ENCODE data around the gene RGS9BP. TPM values are rescaled to one million over a fixed set of nuclear protein-coding genes. Genes with fewer than 3 reads are reported as not detected.

The RGS9BP gene
- total and polyA plus RNA-seq, 2 donors (not counting 1 experiment from before 2014, with no cell fraction given), result 0.09 to 0.66 TPM

DNA sequence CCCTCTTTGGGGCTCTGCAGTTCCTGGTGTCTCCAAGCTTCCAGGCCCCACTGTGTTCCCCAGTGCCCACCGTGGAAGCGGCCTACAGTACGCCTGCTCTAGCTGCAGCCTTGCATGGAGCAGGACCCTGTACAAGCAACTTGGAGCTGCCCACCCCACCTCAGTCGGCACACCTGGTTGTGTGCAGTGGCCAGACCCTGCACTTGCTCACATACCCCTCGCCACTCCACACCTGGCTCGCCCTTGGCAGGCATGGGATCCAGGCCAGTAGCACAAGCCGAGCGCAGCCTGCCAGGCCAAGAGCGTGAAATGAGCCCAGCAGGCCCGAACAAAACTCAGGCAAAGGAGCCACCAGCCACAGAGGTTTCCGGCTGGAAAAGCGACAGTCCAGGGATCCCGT, 37.0 kb upstream of the RGS9BP start:
- Histone ChIP-seq H3K4me2 (ENCODE audit: extremely low read depth, insufficient read depth, low read length) (no peak overlapping the region), H3K79me2 (ENCODE audit: control insufficient read depth, insufficient read depth, low read length) (no peaks in the 10 kb centered on the region), H3K4me1 (ENCODE audit: control insufficient read depth, extremely low read depth, insufficient read depth, low read length) (no peaks in the 10 kb centered on the region), H3K36me3 (ENCODE audit: control insufficient read depth, insufficient read depth, low read length) (peaks cover 15% of the 10 kb centered on the region), H3K9me3 (ENCODE audit: control insufficient read depth, insufficient read depth, low read depth, low read length) (no peaks in the 10 kb centered on the region), H3K9ac (ENCODE audit: insufficient read depth, low read length) (no peak overlapping the region), H3K27me3 (ENCODE audit: control insufficient read depth, insufficient read depth, low read length) (no peaks in the 10 kb centered on the region), H4K20me1 (ENCODE audit: control insufficient read depth, extremely low read depth, insufficient read depth, low read length) (no peaks in the 10 kb centered on the region), H3K27ac (ENCODE audit: insufficient read depth, low read length) (no peak overlapping the region), H3K4me3 (replicated peaks in 1 of 4; ENCODE audit: control extremely low read depth in 1 of 4, insufficient read depth in 1 of 4, low read depth in 3 of 4, low read length in 4 of 4) (no peak overlapping the region), H2AFZ (ENCODE audit: low read length) (no peak overlapping the region)
- TF ChIP-seq, protein P1, sequence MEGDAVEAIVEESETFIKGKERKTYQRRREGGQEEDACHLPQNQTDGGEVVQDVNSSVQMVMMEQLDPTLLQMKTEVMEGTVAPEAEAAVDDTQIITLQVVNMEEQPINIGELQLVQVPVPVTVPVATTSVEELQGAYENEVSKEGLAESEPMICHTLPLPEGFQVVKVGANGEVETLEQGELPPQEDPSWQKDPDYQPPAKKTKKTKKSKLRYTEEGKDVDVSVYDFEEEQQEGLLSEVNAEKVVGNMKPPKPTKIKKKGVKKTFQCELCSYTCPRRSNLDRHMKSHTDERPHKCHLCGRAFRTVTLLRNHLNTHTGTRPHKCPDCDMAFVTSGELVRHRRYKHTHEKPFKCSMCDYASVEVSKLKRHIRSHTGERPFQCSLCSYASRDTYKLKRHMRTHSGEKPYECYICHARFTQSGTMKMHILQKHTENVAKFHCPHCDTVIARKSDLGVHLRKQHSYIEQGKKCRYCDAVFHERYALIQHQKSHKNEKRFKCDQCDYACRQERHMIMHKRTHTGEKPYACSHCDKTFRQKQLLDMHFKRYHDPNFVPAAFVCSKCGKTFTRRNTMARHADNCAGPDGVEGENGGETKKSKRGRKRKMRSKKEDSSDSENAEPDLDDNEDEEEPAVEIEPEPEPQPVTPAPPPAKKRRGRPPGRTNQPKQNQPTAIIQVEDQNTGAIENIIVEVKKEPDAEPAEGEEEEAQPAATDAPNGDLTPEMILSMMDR (conservative IDR thresholded peaks at IDR 0.05 in 1 of 2, IDR thresholded peaks at IDR 0.05 in 1 of 2; ENCODE audit: low read depth in 1 of 2, low read length in 2 of 2), result no peak
- TF ChIP-seq EZH2 (IDR thresholded peaks at IDR 0.05; ENCODE audit: low read length, missing control alignments), result no peak
- no peak for DNase-seq (ENCODE audit: low read depth in 2 of 2)

DNA sequence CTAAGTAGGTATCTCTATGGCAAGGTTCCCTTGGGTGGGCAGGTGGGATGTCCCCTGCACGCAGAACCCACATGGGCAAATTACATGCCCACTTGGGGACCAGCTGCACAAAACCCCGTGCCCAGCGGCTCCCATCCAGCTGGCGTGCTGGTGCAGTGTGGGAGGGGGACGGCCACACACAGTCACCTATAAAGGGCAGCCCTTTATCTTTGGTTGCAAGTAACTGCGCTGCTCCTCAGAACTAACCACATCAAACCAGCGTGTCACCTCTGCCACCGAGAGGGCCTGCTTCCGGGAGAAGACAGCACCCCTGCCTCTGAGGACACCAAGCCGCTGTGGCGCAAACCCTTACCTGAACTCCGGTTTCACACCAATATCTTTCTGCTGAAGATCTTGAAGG, 32.9 kb upstream of the RGS9BP start:
- H4K20me1 ChIP-seq (ENCODE audit: control insufficient read depth, extremely low read depth, insufficient read depth, low read length), result no peaks in the 10 kb centered on the region
- no peaks in the 10 kb centered on the region for H3K4me1 ChIP-seq (ENCODE audit: control insufficient read depth, extremely low read depth, insufficient read depth, low read length)
- TF ChIP-seq EZH2 (IDR thresholded peaks at IDR 0.05; ENCODE audit: low read length, missing control alignments), result no peak
- TF ChIP-seq, protein P1 (conservative IDR thresholded peaks at IDR 0.05 in 1 of 2, IDR thresholded peaks at IDR 0.05 in 1 of 2; ENCODE audit: low read depth in 1 of 2, low read length in 2 of 2), result no peak
- H3K27me3 ChIP-seq (ENCODE audit: control insufficient read depth, insufficient read depth, low read length), result no peaks in the 10 kb centered on the region
- H3K27ac ChIP-seq (ENCODE audit: insufficient read depth, low read length), result no peak overlapping the region
- no peak overlapping the region for H3K9ac ChIP-seq (ENCODE audit: insufficient read depth, low read length)
- no peaks in the 10 kb centered on the region for H3K79me2 ChIP-seq (ENCODE audit: control insufficient read depth, insufficient read depth, low read length)
- no peak overlapping the region for H2AFZ ChIP-seq (ENCODE audit: low read length)
- H3K4me2 ChIP-seq (ENCODE audit: extremely low read depth, insufficient read depth, low read length), result no peak overlapping the region
- H3K9me3 ChIP-seq (ENCODE audit: control insufficient read depth, insufficient read depth, low read depth, low read length), result no peaks in the 10 kb centered on the region
- DNase-seq (ENCODE audit: low read depth in 2 of 2), result no peak
- H3K36me3 ChIP-seq (ENCODE audit: control insufficient read depth, insufficient read depth, low read length), result peaks cover 16% of the 10 kb centered on the region
- H3K4me3 ChIP-seq (replicated peaks in 1 of 4; ENCODE audit: control extremely low read depth in 1 of 4, insufficient read depth in 1 of 4, low read depth in 3 of 4, low read length in 4 of 4), result no peak overlapping the region

- Histone ChIP-seq H2AFZ (ENCODE audit: low read length) (no peak overlapping the region), H3K4me2 (ENCODE audit: extremely low read depth, insufficient read depth, low read length) (no peak overlapping the region), H3K9me3 (ENCODE audit: control insufficient read depth, insufficient read depth, low read depth, low read length) (no peaks in the 10 kb centered on the region), H3K27ac (ENCODE audit: insufficient read depth, low read length) (no peak overlapping the region), H4K20me1 (ENCODE audit: control insufficient read depth, extremely low read depth, insufficient read depth, low read length) (no peaks in the 10 kb centered on the region), H3K79me2 (ENCODE audit: control insufficient read depth, insufficient read depth, low read length) (no peaks in the 10 kb centered on the region), H3K27me3 (ENCODE audit: control insufficient read depth, insufficient read depth, low read length) (no peaks in the 10 kb centered on the region), H3K4me3 (replicated peaks in 1 of 4; ENCODE audit: control extremely low read depth in 1 of 4, insufficient read depth in 1 of 4, low read depth in 3 of 4, low read length in 4 of 4) (no peak overlapping the region), H3K9ac (ENCODE audit: insufficient read depth, low read length) (no peak overlapping the region), H3K4me1 (ENCODE audit: control insufficient read depth, extremely low read depth, insufficient read depth, low read length) (no peaks in the 10 kb centered on the region), H3K36me3 (ENCODE audit: control insufficient read depth, insufficient read depth, low read length) (peaks cover 12% of the 10 kb centered on the region)
- DNase-seq (ENCODE audit: low read depth in 2 of 2), result no peak
- no peak for TF ChIP-seq EZH2 (IDR thresholded peaks at IDR 0.05; ENCODE audit: low read length, missing control alignments)
- TF ChIP-seq, protein P1 (conservative IDR thresholded peaks at IDR 0.05 in 1 of 2, IDR thresholded peaks at IDR 0.05 in 1 of 2; ENCODE audit: low read depth in 1 of 2, low read length in 2 of 2), result no peak
Observed at GRCh38 chr19:32646556-32646955, 29.1 kb upstream of the RGS9BP start.

All from fibroblast of lung (primary cell).